OCI-LY3 (cell line): ENCODE measurements around the gene WDR38.
"Not testable (repeated sequence)": the region's sequence is repeated elsewhere in the genome, so short reads cannot be mapped to it uniquely, and the experiment has no call there.

Source experiments
- H2AFZ ChIP-seq: fragments of 200-600, 300-600 bp; shearing (Covaris generic); 2 replicates; pipeline ENCODE4 v1.6.0; 2014; ENCODE audit warnings: antibody characterized with exemption, low read depth, low read length
- H3K27ac ChIP-seq: fragments of 200-600, 300-600 bp; sonication (generic); 2 replicates; pipeline ENCODE4 v1.5.1; 2014; ENCODE audit warnings: mild to moderate bottlenecking, low read length, moderate library complexity, mixed read lengths
- H3K27me3 ChIP-seq: fragments of 200-600, 300-600 bp; sonication (generic); 2 replicates; pipeline ENCODE4 v1.6.1; 2014; ENCODE audit warnings: low read depth, low read length, mixed read lengths
- H3K36me3 ChIP-seq: fragments of 200-600, 300-600 bp; sonication (generic); replicated peaks from 2 replicates; pipeline ENCODE3; 2014; ENCODE audit warnings: low read depth, low read length, mixed read lengths
- H3K4me1 ChIP-seq: fragments of 300-600, 200-600 bp; sonication (generic); 2 replicates; pipeline ENCODE4 v1.6.1; 2014; ENCODE audit warnings: low read length, mixed read lengths
- H3K4me2 ChIP-seq: fragments of 200-600, 300-600 bp; sonication (generic); 2 replicates; pipeline ENCODE4 v1.6.1; 2014; ENCODE audit warnings: low read length, mixed read lengths
- H3K4me3 ChIP-seq: fragments of 300-600, 200-600 bp; sonication (generic); 2 replicates; pipeline ENCODE4 v1.5.1; 2014; ENCODE audit warnings: antibody characterized with exemption, mild to moderate bottlenecking, low read length, moderate library complexity
- H3K79me2 ChIP-seq: fragments of 300-600, 200-600 bp; shearing (Covaris generic); 2 replicates; pipeline ENCODE4 v1.6.1; 2014; ENCODE audit warnings: mild to moderate bottlenecking, low read length, mixed read lengths
- H3K9ac ChIP-seq: fragments of 300-600, 200-600 bp; shearing (Covaris generic); 2 replicates; pipeline ENCODE4 v1.6.0; 2014; ENCODE audit warnings: mild to moderate bottlenecking, low read length, moderate library complexity
- H3K9me3 ChIP-seq: fragments of 200-600, 300-600 bp; shearing (Covaris generic); 2 replicates; pipeline ENCODE4 v1.6.1; 2014; ENCODE audit warnings: low read length, mixed read lengths; ENCODE audit not compliant: insufficient read depth
- H4K20me1 ChIP-seq: fragments of 200-600, 300-600 bp; sonication (generic); 2 replicates; pipeline ENCODE4 v1.6.1; 2016; ENCODE audit warnings: low read length, mixed read lengths; ENCODE audit not compliant: insufficient read depth
- EZH2phosphoT487 ChIP-seq: fragments of 200-600 bp; shearing (Covaris generic); IDR thresholded peaks from 2 replicates; pipeline ENCODE4 v1.6.1; 2018; ENCODE audit warnings: antibody characterized with exemption, mixed run types, low read depth
- TF ChIP-seq, protein P1 (sequence below): fragments of 200-600, 300-600 bp; sonication (generic); IDR thresholded peaks from 2 replicates; pipeline ENCODE4 v1.5.1; 2014; ENCODE audit warnings: antibody characterized with exemption, low read length, low read depth

The WDR38 gene

DNA sequence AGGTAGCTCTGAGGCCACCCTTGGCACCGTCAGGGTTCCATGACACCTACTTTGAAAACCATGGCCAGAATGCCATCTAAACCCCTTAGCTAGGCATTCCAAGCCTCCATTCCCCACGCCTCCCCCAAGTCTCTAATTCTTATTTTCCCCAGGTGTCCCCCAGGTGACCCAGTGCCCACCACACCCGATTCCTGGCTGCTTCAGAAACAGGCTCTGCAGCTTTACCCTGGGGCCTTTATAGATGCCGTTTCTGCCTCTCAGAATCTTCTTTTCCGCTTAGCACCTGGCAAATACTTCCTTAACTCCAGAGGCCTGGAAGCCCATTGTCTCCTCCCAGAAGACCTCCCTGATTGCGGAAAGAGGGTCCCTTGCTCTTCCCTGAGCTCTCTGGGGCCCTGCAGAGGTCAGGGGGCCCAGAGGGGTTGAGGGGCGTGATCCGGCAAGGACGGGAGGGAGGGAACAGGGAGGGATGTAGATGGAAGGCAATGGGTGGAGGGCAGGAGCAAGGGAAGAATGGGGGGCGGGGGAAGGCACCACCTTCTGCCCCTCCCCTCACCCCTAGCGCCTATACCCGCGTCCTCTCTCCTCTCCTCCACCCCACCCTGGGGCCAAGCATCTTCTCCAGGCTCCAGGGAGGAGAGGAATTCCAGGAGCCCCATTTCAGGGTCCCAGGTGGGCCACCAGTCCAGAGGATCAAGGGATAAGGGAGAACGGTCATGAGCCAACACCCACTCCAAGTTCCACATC is 12.0 kb upstream of the WDR38 start:
- Histone ChIP-seq H3K27me3 (no peaks in the 10 kb centered on the region), H3K4me2 (no peak overlapping the region), H3K36me3 (no peaks in the 10 kb centered on the region), H4K20me1 (no peaks in the 10 kb centered on the region), H3K27ac (no peak overlapping the region), H3K79me2 (no peaks in the 10 kb centered on the region), H3K9me3 (no peaks in the 10 kb centered on the region), H3K4me3 (no peak overlapping the region), H3K4me1 (peaks cover 11% of the 10 kb centered on the region; the same call in 1 of the 2 replicates), H2AFZ (no peak overlapping the region; the same call in 1 of the 2 replicates), H3K9ac (no peak overlapping the region)
- TF ChIP-seq, protein P1, sequence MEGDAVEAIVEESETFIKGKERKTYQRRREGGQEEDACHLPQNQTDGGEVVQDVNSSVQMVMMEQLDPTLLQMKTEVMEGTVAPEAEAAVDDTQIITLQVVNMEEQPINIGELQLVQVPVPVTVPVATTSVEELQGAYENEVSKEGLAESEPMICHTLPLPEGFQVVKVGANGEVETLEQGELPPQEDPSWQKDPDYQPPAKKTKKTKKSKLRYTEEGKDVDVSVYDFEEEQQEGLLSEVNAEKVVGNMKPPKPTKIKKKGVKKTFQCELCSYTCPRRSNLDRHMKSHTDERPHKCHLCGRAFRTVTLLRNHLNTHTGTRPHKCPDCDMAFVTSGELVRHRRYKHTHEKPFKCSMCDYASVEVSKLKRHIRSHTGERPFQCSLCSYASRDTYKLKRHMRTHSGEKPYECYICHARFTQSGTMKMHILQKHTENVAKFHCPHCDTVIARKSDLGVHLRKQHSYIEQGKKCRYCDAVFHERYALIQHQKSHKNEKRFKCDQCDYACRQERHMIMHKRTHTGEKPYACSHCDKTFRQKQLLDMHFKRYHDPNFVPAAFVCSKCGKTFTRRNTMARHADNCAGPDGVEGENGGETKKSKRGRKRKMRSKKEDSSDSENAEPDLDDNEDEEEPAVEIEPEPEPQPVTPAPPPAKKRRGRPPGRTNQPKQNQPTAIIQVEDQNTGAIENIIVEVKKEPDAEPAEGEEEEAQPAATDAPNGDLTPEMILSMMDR: no peak

DNA sequence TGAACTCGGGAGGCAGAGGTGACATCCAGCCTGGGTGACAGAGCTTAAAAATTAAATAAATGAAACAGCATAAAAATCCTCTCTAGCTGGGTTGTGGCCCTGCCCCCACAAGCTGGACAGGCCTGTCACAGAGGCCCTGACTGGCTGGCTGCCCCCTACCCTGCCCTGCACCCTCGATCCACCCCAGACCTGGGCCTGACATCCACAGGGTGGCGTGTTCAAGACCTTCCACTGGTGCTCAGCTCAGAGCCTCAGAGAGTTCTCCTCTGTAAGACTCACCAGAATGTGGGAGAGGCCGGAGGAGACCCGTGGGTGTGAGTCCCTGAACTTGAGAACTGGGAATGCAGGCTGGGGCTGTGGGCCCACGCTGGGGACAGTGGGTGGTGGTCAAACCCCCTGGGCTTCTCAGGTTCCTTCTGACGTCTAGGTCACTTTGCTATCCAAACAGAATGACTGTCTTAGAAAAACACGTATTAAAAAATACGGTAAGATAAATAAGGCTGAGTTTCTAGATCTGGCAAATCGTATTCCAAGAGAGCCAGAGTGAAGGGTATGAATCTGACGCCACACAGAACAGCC is 9.7 kb upstream of the WDR38 start:
- Histone ChIP-seq H3K4me3 (no peak overlapping the region), H3K79me2 (no peaks in the 10 kb centered on the region), H4K20me1 (no peaks in the 10 kb centered on the region), H2AFZ (no peak overlapping the region), H3K4me2 (no peak overlapping the region), H3K9me3 (no peaks in the 10 kb centered on the region), H3K36me3 (no peaks in the 10 kb centered on the region), H3K9ac (no peak overlapping the region), H3K4me1 (peaks cover 13% of the 10 kb centered on the region; the same call in 1 of the 2 replicates), H3K27ac (no peak overlapping the region), H3K27me3 (no peaks in the 10 kb centered on the region)
- TF ChIP-seq, protein P1: no peak
- TF ChIP-seq EZH2phosphoT487: no peak

DNA sequence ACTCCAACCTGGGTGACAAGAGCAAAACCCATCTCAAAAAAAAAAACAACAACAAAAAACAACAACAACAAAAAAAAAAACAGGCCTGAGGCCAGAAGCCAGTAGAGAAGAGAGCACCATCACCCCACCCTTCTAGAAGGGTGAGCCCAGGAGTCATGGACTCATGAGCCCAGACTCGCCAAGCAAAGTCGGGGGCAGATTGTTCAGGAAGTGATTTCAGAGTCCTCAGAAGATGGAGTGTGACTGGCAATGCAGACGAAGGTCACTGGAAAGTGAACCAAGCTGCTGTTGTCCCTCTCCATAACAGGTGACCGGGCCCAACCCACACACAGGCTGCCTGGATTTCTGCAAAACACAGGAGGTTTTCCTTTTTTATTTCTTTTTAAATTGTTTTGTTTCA is 9.0 kb upstream of the WDR38 start:
- no peaks in the 10 kb centered on the region for H3K36me3 ChIP-seq
- no peaks in the 10 kb centered on the region for H3K27me3 ChIP-seq
- no peak for TF ChIP-seq EZH2phosphoT487
- TF ChIP-seq, protein P1: no peak
- no peaks in the 10 kb centered on the region for H3K79me2 ChIP-seq
- H3K4me3 ChIP-seq: no peak overlapping the region
- no peak overlapping the region for H3K9ac ChIP-seq
- H3K9me3 ChIP-seq: no peaks in the 10 kb centered on the region
- peaks cover 15% of the 10 kb centered on the region; the same call in 1 of the 2 replicates for H3K4me1 ChIP-seq
- no peaks in the 10 kb centered on the region for H4K20me1 ChIP-seq
- H2AFZ ChIP-seq: no peak overlapping the region
- H3K27ac ChIP-seq: no peak overlapping the region
- H3K4me2 ChIP-seq: no peak overlapping the region

DNA sequence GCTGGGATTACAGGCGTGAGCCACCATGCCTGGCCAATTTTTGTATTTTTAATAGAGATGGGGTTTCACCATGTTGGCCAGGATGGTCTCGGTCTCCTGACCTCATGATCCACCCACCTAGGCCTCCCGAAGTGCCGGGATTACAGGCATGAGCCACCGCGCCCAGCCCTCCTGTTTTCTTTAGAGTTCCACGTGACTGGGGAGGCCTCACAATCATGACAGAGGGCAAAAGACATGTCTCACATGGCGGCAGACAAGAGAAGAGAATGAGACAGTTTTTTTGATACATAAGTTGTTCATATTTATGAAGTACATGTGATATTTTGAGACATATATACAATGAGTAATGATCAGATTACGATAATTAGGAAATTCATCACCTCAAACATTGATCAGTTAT is 6.8 kb upstream of the WDR38 start:
- not testable (repeated sequence) for H3K36me3 ChIP-seq, H3K4me2 ChIP-seq, H3K9me3 ChIP-seq, H3K9ac ChIP-seq, H3K4me1 ChIP-seq, H3K4me3 ChIP-seq, H4K20me1 ChIP-seq, H3K79me2 ChIP-seq, H2AFZ ChIP-seq, H3K27me3 ChIP-seq, H3K27ac ChIP-seq
